ENCODE measurements around the gene ZMYM4.

DNA sequence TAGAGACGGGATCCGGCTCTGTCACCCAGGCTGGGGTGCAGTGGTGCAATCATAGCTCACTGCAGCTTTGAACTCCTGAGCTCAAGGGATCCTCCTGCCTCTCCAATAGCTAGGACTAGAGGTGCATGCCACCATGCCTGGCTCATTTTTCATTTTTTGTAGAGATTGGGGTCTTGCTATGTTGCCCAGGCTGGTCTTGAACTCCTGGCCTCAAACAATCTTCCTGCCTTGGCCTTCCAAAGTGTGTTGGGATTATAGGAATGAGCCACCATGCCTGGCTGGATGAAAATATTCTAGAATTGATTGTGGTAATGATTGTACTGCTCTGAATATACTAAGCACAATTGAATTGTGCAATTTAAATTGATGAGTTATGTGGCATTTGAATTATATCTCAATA, 21.9 kb downstream of the ZMYM4 start:
- TF ChIP-seq EZH2 (IDR thresholded peaks at IDR 0.05; ENCODE audit: borderline replicate concordance, insufficient read depth, low read length, poor library complexity, severe bottlenecking) (no peak), EP300 (conservative IDR thresholded peaks at IDR 0.05; ENCODE audit: poor library complexity, severe bottlenecking) (no peak), TAF1 (IDR thresholded peaks at IDR 0.05; ENCODE audit: low read depth) (no peak), POLR2AphosphoS5 (IDR thresholded peaks at IDR 0.05) (no peak), MXI1 (conservative IDR thresholded peaks at IDR 0.05; ENCODE audit: poor library complexity, severe bottlenecking) (no peak), SMC3 (conservative IDR thresholded peaks at IDR 0.05; ENCODE audit: poor library complexity) (no peak), RAD21 (conservative IDR thresholded peaks at IDR 0.05) (no peak)
- TF ChIP-seq, protein P1, sequence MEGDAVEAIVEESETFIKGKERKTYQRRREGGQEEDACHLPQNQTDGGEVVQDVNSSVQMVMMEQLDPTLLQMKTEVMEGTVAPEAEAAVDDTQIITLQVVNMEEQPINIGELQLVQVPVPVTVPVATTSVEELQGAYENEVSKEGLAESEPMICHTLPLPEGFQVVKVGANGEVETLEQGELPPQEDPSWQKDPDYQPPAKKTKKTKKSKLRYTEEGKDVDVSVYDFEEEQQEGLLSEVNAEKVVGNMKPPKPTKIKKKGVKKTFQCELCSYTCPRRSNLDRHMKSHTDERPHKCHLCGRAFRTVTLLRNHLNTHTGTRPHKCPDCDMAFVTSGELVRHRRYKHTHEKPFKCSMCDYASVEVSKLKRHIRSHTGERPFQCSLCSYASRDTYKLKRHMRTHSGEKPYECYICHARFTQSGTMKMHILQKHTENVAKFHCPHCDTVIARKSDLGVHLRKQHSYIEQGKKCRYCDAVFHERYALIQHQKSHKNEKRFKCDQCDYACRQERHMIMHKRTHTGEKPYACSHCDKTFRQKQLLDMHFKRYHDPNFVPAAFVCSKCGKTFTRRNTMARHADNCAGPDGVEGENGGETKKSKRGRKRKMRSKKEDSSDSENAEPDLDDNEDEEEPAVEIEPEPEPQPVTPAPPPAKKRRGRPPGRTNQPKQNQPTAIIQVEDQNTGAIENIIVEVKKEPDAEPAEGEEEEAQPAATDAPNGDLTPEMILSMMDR (IDR thresholded peaks at IDR 0.05; ENCODE audit: poor library complexity, severe bottlenecking): no peak
- TF ChIP-seq, protein P2, sequence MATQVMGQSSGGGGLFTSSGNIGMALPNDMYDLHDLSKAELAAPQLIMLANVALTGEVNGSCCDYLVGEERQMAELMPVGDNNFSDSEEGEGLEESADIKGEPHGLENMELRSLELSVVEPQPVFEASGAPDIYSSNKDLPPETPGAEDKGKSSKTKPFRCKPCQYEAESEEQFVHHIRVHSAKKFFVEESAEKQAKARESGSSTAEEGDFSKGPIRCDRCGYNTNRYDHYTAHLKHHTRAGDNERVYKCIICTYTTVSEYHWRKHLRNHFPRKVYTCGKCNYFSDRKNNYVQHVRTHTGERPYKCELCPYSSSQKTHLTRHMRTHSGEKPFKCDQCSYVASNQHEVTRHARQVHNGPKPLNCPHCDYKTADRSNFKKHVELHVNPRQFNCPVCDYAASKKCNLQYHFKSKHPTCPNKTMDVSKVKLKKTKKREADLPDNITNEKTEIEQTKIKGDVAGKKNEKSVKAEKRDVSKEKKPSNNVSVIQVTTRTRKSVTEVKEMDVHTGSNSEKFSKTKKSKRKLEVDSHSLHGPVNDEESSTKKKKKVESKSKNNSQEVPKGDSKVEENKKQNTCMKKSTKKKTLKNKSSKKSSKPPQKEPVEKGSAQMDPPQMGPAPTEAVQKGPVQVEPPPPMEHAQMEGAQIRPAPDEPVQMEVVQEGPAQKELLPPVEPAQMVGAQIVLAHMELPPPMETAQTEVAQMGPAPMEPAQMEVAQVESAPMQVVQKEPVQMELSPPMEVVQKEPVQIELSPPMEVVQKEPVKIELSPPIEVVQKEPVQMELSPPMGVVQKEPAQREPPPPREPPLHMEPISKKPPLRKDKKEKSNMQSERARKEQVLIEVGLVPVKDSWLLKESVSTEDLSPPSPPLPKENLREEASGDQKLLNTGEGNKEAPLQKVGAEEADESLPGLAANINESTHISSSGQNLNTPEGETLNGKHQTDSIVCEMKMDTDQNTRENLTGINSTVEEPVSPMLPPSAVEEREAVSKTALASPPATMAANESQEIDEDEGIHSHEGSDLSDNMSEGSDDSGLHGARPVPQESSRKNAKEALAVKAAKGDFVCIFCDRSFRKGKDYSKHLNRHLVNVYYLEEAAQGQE (IDR thresholded peaks at IDR 0.05; ENCODE audit: borderline replicate concordance): no peak

All from neural cell (in vitro differentiated cells).